ENCODE data around the gene SLC27A1.
A peak's percentile ranks its signal among the peaks of the same experiment; 100 is the strongest.

The SLC27A1 gene

GRCh38 chr19:17448131-17448967 is 22.0 kb upstream of the SLC27A1 start, which contains the start of gene TMEM221:
TMEM221 (minus strand) TSS chr19:17448668; CDS start chr19:17448462, 206 bp downstream.
- no peak for DNase-seq (ENCODE audit: extremely low read depth, low read depth)

GRCh38 chr19:17450264-17451075 is 19.9 kb upstream of the SLC27A1 start:
- no peak for DNase-seq (ENCODE audit: extremely low read depth, low read depth)
- TF ChIP-seq CTCF (IDR thresholded peaks at IDR 0.05; ENCODE audit: low read depth, low read length), result no peak

More at GRCh38 chr19:17448131-17448967, 22.0 kb upstream of the SLC27A1 start, which contains the start of gene TMEM221:
- peak; percentile 45 for TF ChIP-seq CTCF (IDR thresholded peaks at IDR 0.05; ENCODE audit: low read depth, low read length)

- no peak for TF ChIP-seq CTCF (IDR thresholded peaks at IDR 0.05; ENCODE audit: low read depth, low read length)
- DNase-seq (ENCODE audit: extremely low read depth, low read depth), result no peak
Measured at GRCh38 chr19:17451820-17452219, 18.5 kb upstream of the SLC27A1 start.

- no peak for TF ChIP-seq CTCF (IDR thresholded peaks at IDR 0.05; ENCODE audit: low read depth, low read length)
- no peak for DNase-seq (ENCODE audit: extremely low read depth, low read depth)
Measured at GRCh38 chr19:17454576-17455071, 15.7 kb upstream of the SLC27A1 start.

GRCh38 chr19:17455308-17456123 is 14.8 kb upstream of the SLC27A1 start:
- no peak for TF ChIP-seq CTCF (IDR thresholded peaks at IDR 0.05; ENCODE audit: low read depth, low read length)

GRCh38 chr19:17456127-17456526 is 14.2 kb upstream of the SLC27A1 start:
- no peak for TF ChIP-seq CTCF (IDR thresholded peaks at IDR 0.05; ENCODE audit: low read depth, low read length)
- DNase-seq (ENCODE audit: extremely low read depth, low read depth), result no peak

More at GRCh38 chr19:17455308-17456123, 14.8 kb upstream of the SLC27A1 start:
- DNase-seq (ENCODE audit: extremely low read depth, low read depth), result no peak

Measured in AG09319 (cell line).